GM19238 (cell line): ENCODE results near the gene BMPR1B.
A peak's percentile ranks its signal among the peaks of the same experiment; 100 is the strongest.
"Not testable (repeated sequence)": the region's sequence is repeated elsewhere in the genome, so short reads cannot be mapped to it uniquely, and the experiment has no call there.

Source experiments
- DNase-seq: peaks from one replicate; pipeline ENCODE4 v3.0.0; 2011; ENCODE audit warnings: low spot score; ENCODE audit not compliant: insufficient read length

Gene BMPR1B

GRCh38 chr4:95129031-95129430, 371.3 kb downstream of the BMPR1B start:
- DNase-seq, result no peak

- no peak for DNase-seq
Observed at GRCh38 chr4:95129821-95130311, 372.1 kb downstream of the BMPR1B start.

- DNase-seq, result not testable (repeated sequence)
Observed at GRCh38 chr4:95134016-95134415, 376.3 kb downstream of the BMPR1B start.

- DNase-seq, result not testable (repeated sequence)
Observed at GRCh38 chr4:95139424-95139823, 381.7 kb downstream of the BMPR1B start.

GRCh38 chr4:95141361-95141760, 383.6 kb downstream of the BMPR1B start:
- no peak for DNase-seq

GRCh38 chr4:95142932-95143331, 385.2 kb downstream of the BMPR1B start:
- no peak for DNase-seq

GRCh38 chr4:95151255-95151654, 393.5 kb downstream of the BMPR1B start:
- DNase-seq, result no peak

GRCh38 chr4:95153182-95153581, 395.4 kb downstream of the BMPR1B start:
- DNase-seq, result no peak

- peak; percentile 2 for DNase-seq
Observed at GRCh38 chr4:95155759-95156451, 398.1 kb downstream of the BMPR1B start.

GRCh38 chr4:95156452-95156765, 398.7 kb downstream of the BMPR1B start:
- DNase-seq, result no peak

GRCh38 chr4:95157596-95157995, 399.8 kb downstream of the BMPR1B start:
- no peak for DNase-seq

- no peak for DNase-seq
Observed at GRCh38 chr4:95158045-95158444, 400.3 kb downstream of the BMPR1B start.

- no peak for DNase-seq
Observed at GRCh38 chr4:95158626-95159025, 400.9 kb downstream of the BMPR1B start.

GRCh38 chr4:95159384-95159783, 401.6 kb downstream of the BMPR1B start:
- no peak for DNase-seq

GRCh38 chr4:95161781-95162469, 404.2 kb downstream of the BMPR1B start:
- no peak for DNase-seq

GRCh38 chr4:95162867-95163266, 405.1 kb downstream of the BMPR1B start:
- no peak for DNase-seq

- DNase-seq, result peak; percentile 16
Observed at GRCh38 chr4:95165926-95166524, 408.3 kb downstream of the BMPR1B start.

- no peak for DNase-seq
Observed at GRCh38 chr4:95167805-95168204, 410.1 kb downstream of the BMPR1B start.

GRCh38 chr4:95170176-95170575, 412.4 kb downstream of the BMPR1B start:
- no peak for DNase-seq

GRCh38 chr4:95171377-95171776, 413.6 kb downstream of the BMPR1B start:
- DNase-seq, result not testable (repeated sequence)

GRCh38 chr4:95178938-95179337, 421.2 kb downstream of the BMPR1B start:
- DNase-seq, result no peak

- DNase-seq, result no peak
Observed at GRCh38 chr4:95180531-95181242, 422.9 kb downstream of the BMPR1B start.
